Smooth muscle cell (in vitro differentiated cells): ENCODE measurements around the gene GRK5. TPM values are rescaled to one million over a fixed set of nuclear protein-coding genes. Genes with fewer than 3 reads are reported as not detected.

ENCODE experiments used
- DNase-seq: peaks from one replicate; lab custom pipeline; 2025; ENCODE audit not compliant: unreplicated experiment; lab: John Stamatoyannopoulos, UW
- H2AFZ ChIP-seq: fragments of 200-600 bp; sonication (generic); 2 replicates; pipeline ENCODE4 v1.6.0; 2016; ENCODE audit warnings: antibody characterized with exemption, low read depth, mild to moderate bottlenecking
- H3F3A ChIP-seq: fragments of 200-600 bp; sonication (generic); 2 replicates; pipeline ENCODE4 v1.6.0; 2017; ENCODE audit warnings: antibody characterized with exemption, low read depth
- H3K27ac ChIP-seq: fragments of 200-600 bp; sonication (generic); 2 replicates; pipeline ENCODE4 v1.5.1; 2016; ENCODE audit warnings: low read depth, mild to moderate bottlenecking
- H3K27me3 ChIP-seq: fragments of 200-600 bp; sonication (generic); 2 replicates; pipeline ENCODE4 v1.6.1; 2016; ENCODE audit warnings: low read depth, mild to moderate bottlenecking
- H3K36me3 ChIP-seq: fragments of 200-600 bp; sonication (generic); 2 replicates; pipeline ENCODE4 v1.5.1; 2016; ENCODE audit warnings: low read depth
- H3K4me1 ChIP-seq: fragments of 200-600 bp; sonication (generic); 2 replicates; pipeline ENCODE4 v1.5.1; 2016; ENCODE audit warnings: low read depth
- H3K4me2 ChIP-seq: fragments of 200-600 bp; sonication (generic); 2 replicates; pipeline ENCODE4 v1.6.0; 2016; ENCODE audit warnings: mild to moderate bottlenecking
- H3K4me3 ChIP-seq: fragments of 200-600 bp; sonication (generic); 2 replicates; pipeline ENCODE4 v1.5.1; 2016; ENCODE audit warnings: mild to moderate bottlenecking
- H3K79me2 ChIP-seq: fragments of 200-600 bp; sonication (generic); 2 replicates; pipeline ENCODE4 v1.6.0; 2016; ENCODE audit warnings: low read depth, mild to moderate bottlenecking
- H3K9ac ChIP-seq: fragments of 200-600 bp; sonication (generic); 2 replicates; pipeline ENCODE4 v1.6.0; 2016; ENCODE audit warnings: low read depth
- H3K9me3 ChIP-seq: fragments of 200-600 bp; sonication (generic); replicated peaks from 2 replicates; pipeline ENCODE4 v1.5.1; 2016; ENCODE audit warnings: low read depth
- H4K20me1 ChIP-seq: fragments of 200-600 bp; sonication (generic); 2 replicates; pipeline ENCODE4 v1.6.0; 2016; ENCODE audit warnings: low read depth
- CTCF ChIP-seq: fragments of 200-600 bp; sonication (generic); IDR thresholded peaks from 2 replicates; pipeline ENCODE4 v1.5.1; 2017; ENCODE audit warnings: borderline replicate concordance, mild to moderate bottlenecking, antibody characterized with exemption; ENCODE audit not compliant: insufficient read depth, poor library complexity, severe bottlenecking
- WGBS: methylation state at CpG from one replicate; pipeline ENCODE4 v1.1.7; 2016; ENCODE audit warnings: low lambda C conversion rate; 5-methylcytosine and 5-hydroxymethylcytosine counted together
- polyA plus RNA-seq: library from polyadenylated mRNA; unstranded; fragments of >200 nt; fragmentation: Nextera tagmentation; extraction: Ambion mirVana; gene quantifications from 2 replicates; pipeline ENCODE4 v1.2.1, GENCODE V29; 2016
- total RNA-seq: library from RNA; depleted of rRNA; stranded (reverse); fragments of >200 nt; gene quantifications from 2 replicates; pipeline ENCODE4 v1.2.3, GENCODE V29; 2014

GRK5 gene
- total and polyA plus RNA-seq, 2 experiments from 2014 or later, result 4.4 to 5.2 TPM

DNA sequence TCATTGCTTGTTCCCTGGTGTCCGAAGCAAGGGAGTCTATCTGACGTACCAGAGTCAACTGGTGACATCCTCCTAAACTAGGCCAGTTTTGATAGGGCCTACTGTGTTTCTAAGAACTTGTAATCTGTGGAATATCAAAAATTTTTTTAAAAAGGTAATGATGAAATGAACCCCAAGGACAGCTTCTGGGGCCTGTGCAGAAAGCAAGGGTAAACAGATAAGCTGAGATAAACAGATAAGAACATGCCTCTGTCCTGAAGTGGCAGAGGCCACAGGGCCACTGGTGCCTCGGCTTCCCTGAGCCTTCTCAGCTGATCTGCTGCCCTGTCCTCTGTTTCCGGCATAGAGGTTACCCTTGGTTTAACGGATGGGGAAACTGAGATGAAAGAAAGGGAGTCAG, 8.8 kb downstream of the GRK5 start:
- no peaks in the 10 kb centered on the region for H3K9me3 ChIP-seq
- no peak overlapping the region for H3K4me3 ChIP-seq
- H3K4me2 ChIP-seq, result no peak overlapping the region
- no peak overlapping the region for H3K9ac ChIP-seq
- no peak for DNase-seq
- no peak for TF ChIP-seq CTCF
- peaks cover 5% of the 10 kb centered on the region for H3F3A ChIP-seq
- H4K20me1 ChIP-seq, result no peaks in the 10 kb centered on the region
- 91% methylated on average over 5 of the region's 5 CpGs for WGBS
- no peak overlapping the region for H2AFZ ChIP-seq
- H3K27me3 ChIP-seq, result no peaks in the 10 kb centered on the region
- peaks cover 17% of the 10 kb centered on the region for H3K4me1 ChIP-seq
- H3K36me3 ChIP-seq, result no peaks in the 10 kb centered on the region
- H3K79me2 ChIP-seq, result peaks cover 43% of the 10 kb centered on the region
- H3K27ac ChIP-seq, result no peak overlapping the region

- Histone ChIP-seq H3K27ac (no peak overlapping the region), H4K20me1 (no peaks in the 10 kb centered on the region), H2AFZ (no peak overlapping the region), H3K4me2 (no peak overlapping the region), H3K27me3 (no peaks in the 10 kb centered on the region), H3F3A (no peaks in the 10 kb centered on the region), H3K9me3 (no peaks in the 10 kb centered on the region), H3K36me3 (no peaks in the 10 kb centered on the region), H3K9ac (no peak overlapping the region), H3K79me2 (peaks cover 39% of the 10 kb centered on the region), H3K4me3 (no peak overlapping the region), H3K4me1 (peaks cover 17% of the 10 kb centered on the region)
- no peak for TF ChIP-seq CTCF
- no peak for DNase-seq
- WGBS, result 98% methylated on average over 9 of the region's 9 CpGs
These were observed 10.0 kb downstream of the GRK5 start for GRCh38 chr10:119217401-119217800.

DNA sequence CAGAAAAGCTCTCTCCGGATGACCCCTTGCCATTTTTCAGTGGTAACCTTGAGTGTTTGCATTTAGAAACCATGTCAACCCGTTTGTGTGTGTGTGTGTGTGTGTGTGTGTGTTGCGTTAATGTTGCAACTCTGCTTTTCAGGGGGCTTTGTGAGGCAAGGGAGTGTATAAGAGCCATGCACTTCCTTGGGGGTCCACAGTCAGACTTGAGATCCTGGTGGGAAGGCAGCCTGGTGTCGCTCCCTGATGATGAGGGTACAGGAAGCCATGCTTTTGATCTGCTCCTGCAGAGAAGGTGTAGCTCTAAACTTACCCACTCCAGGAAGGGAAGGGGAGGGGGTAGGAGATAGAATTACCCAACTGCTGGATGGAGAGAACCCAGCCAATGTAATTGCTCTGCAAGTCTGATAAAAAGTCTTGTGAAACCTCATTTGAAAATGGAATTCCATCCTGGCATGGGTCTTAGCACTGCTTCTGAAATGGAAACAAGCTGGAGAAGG, 10.7 kb downstream of the GRK5 start:
- Histone ChIP-seq H3K27ac (no peak overlapping the region), H3K27me3 (no peaks in the 10 kb centered on the region), H3K4me1 (peaks cover 23% of the 10 kb centered on the region), H3K36me3 (no peaks in the 10 kb centered on the region), H4K20me1 (no peaks in the 10 kb centered on the region), H2AFZ (no peak overlapping the region), H3K79me2 (peaks cover 35% of the 10 kb centered on the region), H3K4me3 (no peak overlapping the region), H3K9me3 (no peaks in the 10 kb centered on the region), H3K4me2 (no peak overlapping the region), H3F3A (no peaks in the 10 kb centered on the region), H3K9ac (no peak overlapping the region)
- no peak for TF ChIP-seq CTCF
- 95% methylated on average over 4 of the region's 4 CpGs for WGBS
- DNase-seq, result no peak

DNA sequence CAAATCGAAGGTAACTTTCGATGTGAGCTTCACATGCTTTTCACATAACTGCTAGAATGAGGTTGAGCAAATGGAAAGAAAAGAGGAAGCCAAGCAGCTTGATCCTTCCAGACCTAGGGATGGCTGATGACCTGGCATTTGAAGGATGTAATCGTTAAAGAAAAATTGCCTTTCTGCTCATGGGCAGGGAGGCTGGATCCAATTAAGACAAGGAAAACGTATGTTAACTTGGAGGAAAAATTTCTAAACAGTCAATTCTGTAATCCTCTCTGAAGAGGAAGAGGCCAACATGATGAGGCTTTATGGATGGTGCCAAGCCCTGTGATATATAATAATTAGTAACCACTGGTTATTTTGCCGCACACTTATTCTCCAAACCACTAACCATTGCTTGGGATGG, 12.5 kb downstream of the GRK5 start:
- Histone ChIP-seq H3F3A (no peaks in the 10 kb centered on the region), H3K79me2 (peaks cover 30% of the 10 kb centered on the region), H3K9ac (no peak overlapping the region), H3K4me2 (no peak overlapping the region), H4K20me1 (peaks cover 4% of the 10 kb centered on the region), H3K27ac (no peak overlapping the region), H3K9me3 (no peaks in the 10 kb centered on the region), H3K4me3 (no peak overlapping the region), H3K27me3 (no peaks in the 10 kb centered on the region), H3K36me3 (no peaks in the 10 kb centered on the region), H3K4me1 (peaks cover 21% of the 10 kb centered on the region), H2AFZ (no peak overlapping the region)
- DNase-seq, result no peak
- no peak for TF ChIP-seq CTCF
- WGBS, result 73% methylated on average over 5 of the region's 5 CpGs
